BE2C (cell line): Measurements from ENCODE around the gene HINT3.
A peak's percentile ranks its signal among the peaks of the same experiment; 100 is the strongest.

Source experiments
- DNase-seq: peaks from one replicate; pipeline ENCODE4 v3.0.0-alpha.2; 2020
- H3K27me3 ChIP-seq: fragments of 250-450 bp; sonication (Bioruptor Pico); 2 replicates; pipeline ENCODE4 v1.5.1; 2020; ENCODE audit warnings: mild to moderate bottlenecking
- H3K36me3 ChIP-seq: fragments of 250-450 bp; sonication (Bioruptor Pico); 2 replicates; pipeline ENCODE4 v1.5.1; 2020; ENCODE audit warnings: mild to moderate bottlenecking
- H3K4me1 ChIP-seq: fragments of 250-450 bp; sonication (Bioruptor Pico); 2 replicates; pipeline ENCODE4 v1.5.1; 2020
- H3K4me3 ChIP-seq: 2 replicates; pipeline ENCODE4 v1.5.1; 2011; ENCODE audit warnings: low read depth, low read length
- H3K9me3 ChIP-seq: fragments of 250-450 bp; sonication (Bioruptor Pico); 2 replicates; pipeline ENCODE4 v1.5.1; 2020
- CTCF ChIP-seq: IDR thresholded peaks from 2 replicates; pipeline ENCODE4 v1.5.1; 2012; ENCODE audit warnings: mild to moderate bottlenecking, low read depth, low read length

The HINT3 gene

GRCh38 chr6:125955973-125956372 lies 597 bp upstream of the HINT3 start:
- Histone ChIP-seq H3K4me3 (peak overlapping the region; percentile 82), H3K9me3 (no peaks in the 10 kb centered on the region), H3K36me3 (no peaks in the 10 kb centered on the region), H3K27me3 (no peaks in the 10 kb centered on the region), H3K4me1 (0 out of 2 replicates have a peak, but pooled peaks cover 2% of the 10 kb centered on the region)
- TF ChIP-seq CTCF: no peak
- no peak for DNase-seq

GRCh38 chr6:125957391-125957693 lies 772 bp downstream of the HINT3 start:
- DNase-seq: no peak
- Histone ChIP-seq H3K27me3 (no peaks in the 10 kb centered on the region), H3K9me3 (no peaks in the 10 kb centered on the region), H3K4me1 (0 out of 2 replicates have a peak, but pooled peaks cover 2% of the 10 kb centered on the region), H3K36me3 (no peaks in the 10 kb centered on the region), H3K4me3 (peak overlapping the region; percentile 82)
- no peak for TF ChIP-seq CTCF

- no peaks in the 10 kb centered on the region for H3K27me3 ChIP-seq
- H3K4me3 ChIP-seq: peak overlapping the region; percentile 82
- no peak for TF ChIP-seq CTCF
- H3K4me1 ChIP-seq: peaks cover 6% of the 10 kb centered on the region; the same call in 1 of the 2 replicates
- no peaks in the 10 kb centered on the region for H3K36me3 ChIP-seq
- H3K9me3 ChIP-seq: no peaks in the 10 kb centered on the region
- no peak for DNase-seq
These were observed 1.3 kb downstream of the HINT3 start for GRCh38 chr6:125957845-125958244.

- no peaks in the 10 kb centered on the region for H3K27me3 ChIP-seq
- no peak for DNase-seq
- H3K4me3 ChIP-seq: no peak overlapping the region
- no peaks in the 10 kb centered on the region for H3K9me3 ChIP-seq
- H3K4me1 ChIP-seq: peaks cover 11% of the 10 kb centered on the region; the same call in 1 of the 2 replicates
- no peaks in the 10 kb centered on the region for H3K36me3 ChIP-seq
- no peak for TF ChIP-seq CTCF
These were observed 2.5 kb downstream of the HINT3 start for GRCh38 chr6:125959041-125959440.

GRCh38 chr6:125961117-125961516 lies 4.5 kb downstream of the HINT3 start:
- H3K36me3 ChIP-seq: no peaks in the 10 kb centered on the region
- no peak overlapping the region for H3K4me3 ChIP-seq
- DNase-seq: no peak
- no peak for TF ChIP-seq CTCF
- H3K27me3 ChIP-seq: no peaks in the 10 kb centered on the region
- H3K4me1 ChIP-seq: peaks cover 9% of the 10 kb centered on the region; the same call in 1 of the 2 replicates
- H3K9me3 ChIP-seq: no peaks in the 10 kb centered on the region

GRCh38 chr6:125962900-125963497 lies 6.4 kb downstream of the HINT3 start:
- no peak for TF ChIP-seq CTCF
- Histone ChIP-seq H3K4me1 (peaks cover 9% of the 10 kb centered on the region; the same call in 1 of the 2 replicates), H3K9me3 (no peaks in the 10 kb centered on the region), H3K36me3 (peaks cover 3% of the 10 kb centered on the region; the same call in 1 of the 2 replicates), H3K27me3 (no peaks in the 10 kb centered on the region), H3K4me3 (no peak overlapping the region)
- no peak for DNase-seq
